Spleen (tissue), 11 donors: Measurements from ENCODE around the gene LDLRAP1. TPM values are rescaled to one million over a fixed set of nuclear protein-coding genes. Genes with fewer than 3 reads are reported as not detected.

Experiments used
- DNase-seq: peaks from one replicate; pipeline ENCODE4 v3.0.0-alpha.2; 2020
- H3K27ac ChIP-seq, 8 donors: fragments of 200-600 bp; sonication (generic) in 7 of 8; 1 replicate in 4 of 8; 2 replicates in 4 of 8; pipeline versions ENCODE4 v1.5.0 to v1.8.0; 2016 to 2021; ENCODE audit warnings: inconsistent platforms in 4 of 8, mild to moderate bottlenecking in 4 of 8, moderate library complexity in 1 of 8
- H3K27me3 ChIP-seq, 7 donors: fragments of 200-600 bp; sonication (generic) in 6 of 7; replicated peaks in 1 of 7; 1 replicate in 4 of 7; 2 replicates in 3 of 7; pipeline versions ENCODE4 v1.5.0 to v1.8.0; 2016 to 2021; ENCODE audit warnings: inconsistent platforms in 3 of 7, mild to moderate bottlenecking in 1 of 7
- H3K36me3 ChIP-seq, 6 donors: fragments of 200-600 bp; sonication (generic) in 5 of 6; 1 replicate in 4 of 6; 2 replicates in 2 of 6; pipeline versions ENCODE4 v1.5.0 to v1.8.0; 2016 to 2021; ENCODE audit warnings: inconsistent platforms in 2 of 6
- H3K4me1 ChIP-seq, 6 donors: fragments of 200-600 bp; sonication (generic) in 5 of 6; 1 replicate in 3 of 6; 2 replicates in 3 of 6; pipeline versions ENCODE4 v1.5.0 to v1.8.0; 2016 to 2021; ENCODE audit warnings: inconsistent platforms in 3 of 6
- H3K4me3 ChIP-seq, 8 donors: fragments of 200-600 bp; sonication (generic) in 7 of 8; 1 replicate in 4 of 8; 2 replicates in 4 of 8; pipeline versions ENCODE4 v1.5.0 to v1.8.0; 2016 to 2021; ENCODE audit warnings: inconsistent platforms in 4 of 8, mild to moderate bottlenecking in 4 of 8, moderate library complexity in 2 of 8
- H3K9me3 ChIP-seq, 8 donors: fragments of 200-600 bp; sonication (generic) in 7 of 8; 1 replicate in 4 of 8; 2 replicates in 4 of 8; pipeline versions ENCODE4 v1.5.0 to v1.8.0; 2016 to 2021; ENCODE audit warnings: inconsistent platforms in 4 of 8
- CTCF ChIP-seq, 11 experiments: fragments of 200-600 bp in 7 of 11; fragments of 450-650 bp in 4 of 11; sonication (generic) in 4 of 11; IDR thresholded peaks in 8 of 11; conservative IDR thresholded peaks in 3 of 11; 1 replicate in 7 of 11; 2 replicates in 4 of 11; pipeline versions ENCODE4 v1.4.0 to v1.8.0; 2016 to 2021; ENCODE audit warnings: antibody characterized with exemption in 11 of 11, inconsistent platforms in 4 of 11, mild to moderate bottlenecking in 1 of 11
- POLR2A ChIP-seq, 3 donors: fragments of 450-650 bp; IDR thresholded peaks; one replicate each; pipeline ENCODE4 v1.5.1; 2017; ENCODE audit warnings: antibody characterized with exemption in 3 of 3, mild to moderate bottlenecking in 1 of 3
- POLR2AphosphoS5 ChIP-seq, 3 donors: sonication (generic); formaldehyde crosslinking; IDR thresholded peaks; one replicate each; pipeline ENCODE4 v1.5.1; 2017; ENCODE audit warnings: antibody characterized with exemption in 3 of 3
- WGBS, 5 donors: extraction: QIAGEN DNeasy Blood & Tissue Kit in 3 of 5; methylation state at CpG; one replicate each; pipeline versions ENCODE4 v1.1.5 to v1.1.7; 2013 to 2018; 5-methylcytosine and 5-hydroxymethylcytosine counted together
- intact Hi-C: fragments of 100-400 bp; cut with DNase I; formaldehyde crosslinking; loops from one replicate; pipeline ENCODE4 v1.15.0; 2023; ENCODE audit warnings: low total_unique reads
- polyA plus RNA-seq, 3 donors: library from polyadenylated mRNA; stranded (reverse); fragments of 200-250 nt; gene quantifications; one replicate each; pipeline ENCODE4 v1.2.1, GENCODE V29; 2013
- total RNA-seq, 7 donors: library from RNA; depleted of rRNA in 3 of 7; stranded (reverse); fragments of >200 nt in 3 of 7; fragmentation: NEBNext Ultra II Directional in 4 of 7; extraction: Animal tissue kit (Norgen Biotek cat#: 25700) in 4 of 7; gene quantifications; one replicate each; pipeline versions ENCODE4 v1.1.0 to v1.2.1, GENCODE V29; 2016 to 2021
- donor health status: healthy with polysubstance abuse.
- donor health status: DM: no; HTN: no; CAD: no; lungs with moderate emphysema.
- donor health status: DM: no; HTN: no; CAD: no.
- donor health status: Bipolar disorder and iron deficiency.
- donor health status: healthy.
- donor health status: DM: no; HTN: no; CAD: no.
- donor health status: DM: yes; HTN: yes; CAD: no.

Gene LDLRAP1
- total and polyA plus RNA-seq, 10 donors: 21.7 to 105 (median 72.4) TPM

- Histone ChIP-seq H3K27ac (peak overlapping the region in 5 of 8 donors; percentile 71 to 91 (median 83)), H3K4me3 (no peak overlapping the region), H3K9me3 (no peaks in the 10 kb centered on the region), H3K36me3 (no peaks in the 10 kb centered on the region), H3K4me1 (peaks cover 17 to 68% (median 51%) of the 10 kb centered on the region in 6 donors), H3K27me3 (peaks cover 0 to 21% (median 0%) of the 10 kb centered on the region in 7 donors)
- intact Hi-C loops: no loop called here
- no peak for TF ChIP-seq POLR2A (IDR thresholded peaks at IDR 0.05)
- TF ChIP-seq POLR2AphosphoS5 (IDR thresholded peaks at IDR 0.05): no peak
- TF ChIP-seq CTCF (IDR thresholded peaks at IDR 0.05 in 8 of 11, conservative IDR thresholded peaks at IDR 0.05 in 3 of 11): no peak
- 65 to 76% (median 71%) methylated on average over 7 of the region's 7 CpGs for whole genome bisulfite sequencing, 5 donors
- no peak for DNase-seq
Observed at GRCh38 chr1:25615172-25615541, 71.8 kb downstream of the LDLRAP1 start.

GRCh38 chr1:25615563-25616094 is 72.2 kb downstream of the LDLRAP1 start:
- Histone ChIP-seq H3K9me3 (no peaks in the 10 kb centered on the region), H3K4me1 (peaks cover 17 to 68% (median 51%) of the 10 kb centered on the region in 6 donors), H3K27ac (peak overlapping the region; percentile 63 to 91 (median 77)), H3K27me3 (peaks cover 0 to 19% (median 0%) of the 10 kb centered on the region in 7 donors), H3K36me3 (no peaks in the 10 kb centered on the region), H3K4me3 (peak overlapping the region; percentile 44 to 98 (median 76))
- DNase-seq: no peak
- 12 to 19% (median 14%) methylated on average over 11 to 12 of the region's 12 CpGs for WGBS, 5 donors
- TF ChIP-seq POLR2AphosphoS5 (IDR thresholded peaks at IDR 0.05): no peak
- no peak for TF ChIP-seq CTCF (IDR thresholded peaks at IDR 0.05 in 8 of 11, conservative IDR thresholded peaks at IDR 0.05 in 3 of 11)
- intact Hi-C loops: no loop called here

- Histone ChIP-seq H3K27me3 (peaks cover 0 to 14% (median 0%) of the 10 kb centered on the region in 7 donors), H3K9me3 (no peaks in the 10 kb centered on the region), H3K36me3 (no peaks in the 10 kb centered on the region), H3K4me1 (peaks cover 17 to 68% (median 51%) of the 10 kb centered on the region in 6 donors), H3K4me3 (peak within 1 kb of the TSS; percentile 58 to 98 (median 91)), H3K27ac (peak within 1 kb of the TSS; percentile 63 to 91 (median 80))
- TF ChIP-seq POLR2AphosphoS5 (IDR thresholded peaks at IDR 0.05) (peak; percentile 54 to 79 (median 73)), POLR2A (IDR thresholded peaks at IDR 0.05) (no peak), CTCF (IDR thresholded peaks at IDR 0.05 in 8 of 11, conservative IDR thresholded peaks at IDR 0.05 in 3 of 11) (peak in 10 of 11 experiments; percentile 17 to 67 (median 56))
- intact Hi-C loops: no loop called here
- WGBS, 5 donors: 0 to 1% (median 1%) methylated on average over 5 to 116 of the region's 116 CpGs
- peak; percentile 95 for DNase-seq
Observed at GRCh38 chr1:25616095-25616986, 72.9 kb downstream of the LDLRAP1 start, which contains the start of gene MAN1C1. TSS of gene MAN1C1 (plus strand) at chr1:25616791. CDS start at chr1:25617798, 1,007 bp downstream.
